CD4-positive, alpha-beta T cell (primary cell): Measurements from ENCODE around the gene RERE. TPM values are rescaled to one million over a fixed set of nuclear protein-coding genes. Genes with fewer than 3 reads are reported as not detected.

Source experiments
- ATAC-seq: fragments of 200-7000 bp; cut with Tn5 transposase; one replicate; pipeline ENCODE4 v1.10.0; 2022; ENCODE audit warnings: mild to moderate bottlenecking; ENCODE audit not compliant: poor library complexity
- CTCF ChIA-PET: fragments of 350-600 bp; sonication (Branson Sonifier 250); formaldehyde crosslinking; loops from one replicate; lab custom pipeline; 2021; ENCODE audit warnings: antibody characterized with exemption, inconsistent platforms; lab: Charles Lee
- POLR2A ChIA-PET: fragments of 350-600 bp; sonication (Branson Sonifier 250); formaldehyde crosslinking; loops from one replicate; lab custom pipeline; 2021; ENCODE audit warnings: antibody characterized with exemption, inconsistent platforms; lab: Charles Lee
- DNase-seq, 14 experiments: peaks; one replicate each; pipeline ENCODE4 v3.0.0-alpha.2; 2013 to 2020; ENCODE audit warnings: mixed read lengths in 2 of 14
- H3K27ac ChIP-seq, 2 donors: one replicate each; pipeline versions ENCODE4 v1.5.1 to v1.7.0; 2013; ENCODE audit warnings: low read length in 2 of 2, low read depth in 1 of 2, mild to moderate bottlenecking in 1 of 2
- H3K27me3 ChIP-seq, 2 experiments: 1 replicate in 1 of 2; 2 replicates in 1 of 2; pipeline versions ENCODE4 v1.6.1 to v1.7.0; 2013; ENCODE audit warnings: low read length in 2 of 2, control low read depth in 1 of 2, mild to moderate bottlenecking in 1 of 2, moderate library complexity in 1 of 2; ENCODE audit not compliant: insufficient read depth in 2 of 2, control insufficient read depth in 1 of 2
- H3K36me3 ChIP-seq: one replicate; pipeline ENCODE4 v1.6.1; 2013; ENCODE audit warnings: low read length, control low read depth; ENCODE audit not compliant: insufficient read depth
- H3K4me1 ChIP-seq: one replicate; pipeline ENCODE4 v1.6.1; 2013; ENCODE audit warnings: low read length, control low read depth; ENCODE audit not compliant: insufficient read depth
- H3K4me3 ChIP-seq: one replicate; pipeline ENCODE4 v1.5.1; 2013; ENCODE audit warnings: mild to moderate bottlenecking, low read length, moderate library complexity
- H3K9me3 ChIP-seq, 2 experiments: 1 replicate in 1 of 2; 2 replicates in 1 of 2; pipeline versions ENCODE4 v1.6.1 to v1.7.0; 2013; ENCODE audit warnings: low read length in 2 of 2, mild to moderate bottlenecking in 2 of 2, control low read depth in 1 of 2, moderate library complexity in 1 of 2; ENCODE audit not compliant: control insufficient read depth in 1 of 2, insufficient read depth in 1 of 2
- H3K27ac Mint-ChIP-seq: one replicate; pipeline ENCODE4 v1.8.0; 2020; ENCODE audit warnings: mixed read lengths
- H3K27me3 Mint-ChIP-seq: one replicate; pipeline ENCODE4 v1.8.0; 2021; ENCODE audit warnings: mixed read lengths
- H3K36me3 Mint-ChIP-seq: one replicate; pipeline ENCODE4 v1.8.0; 2021; ENCODE audit warnings: low read depth, mixed read lengths
- H3K4me1 Mint-ChIP-seq: one replicate; pipeline ENCODE4 v1.8.0; 2021; ENCODE audit warnings: low read depth, mixed read lengths
- H3K4me3 Mint-ChIP-seq: one replicate; pipeline ENCODE4 v1.8.0; 2020; ENCODE audit warnings: mild to moderate bottlenecking, mixed read lengths
- H3K9me3 Mint-ChIP-seq: one replicate; pipeline ENCODE4 v1.8.0; 2020; ENCODE audit warnings: mixed read lengths
- CTCF ChIP-seq: fragments of 200-600 bp; IDR thresholded peaks from one replicate; pipeline ENCODE4 v1.8.0; 2022; ENCODE audit warnings: antibody characterized with exemption, mild to moderate bottlenecking
- intact Hi-C, 2 experiments: fragments of 100-400 bp; cut with DNase I in 1 of 2; cut with micrococcal nuclease in 1 of 2; formaldehyde crosslinking; loops; one replicate each; pipeline versions ENCODE4 v1.15.1 to v1.9.0; 2023 to 2025; cut with DNase I, micrococcal nuclease
- total RNA-seq, 174 experiments: library from RNA in 2 of 174; stranded (reverse) in 2 of 174; gene quantifications; one replicate each; pipeline ENCODE4 v1.2.3 and lab custom pipeline; 2021 to 2026

RERE gene
- total RNA-seq, 2 experiments from 2014 or later, result 78.4 to 84.0 TPM

GRCh38 chr1:8340448-8340847 is 477.0 kb downstream of the RERE start:
- H3K4me3 Mint-ChIP-seq, result no peak overlapping the region
- H3K27me3 Mint-ChIP-seq, result no peaks in the 10 kb centered on the region
- H3K4me3 ChIP-seq, result no peak overlapping the region
- ChIA-PET POLR2A (no interaction called here), CTCF (interaction anchor here (0.7 kb wide), 1 partner anchor 9 kb away, joined by 3 read pairs; no protein-coding TSS in a partner anchor)
- H3K27ac ChIP-seq, result no peak overlapping the region
- H3K36me3 Mint-ChIP-seq, result peaks cover 10% of the 10 kb centered on the region
- DNase-seq, result no peak
- TF ChIP-seq CTCF, result no peak
- no peak overlapping the region for H3K27ac Mint-ChIP-seq
- no peaks in the 10 kb centered on the region for H3K4me1 Mint-ChIP-seq
- ATAC-seq, result no peak
- H3K9me3 Mint-ChIP-seq, result no peaks in the 10 kb centered on the region
- intact Hi-C loops, result no loop called here
- no peaks in the 10 kb centered on the region for H3K27me3 ChIP-seq
- H3K36me3 ChIP-seq, result no peaks in the 10 kb centered on the region
- H3K4me1 ChIP-seq, result no peaks in the 10 kb centered on the region
- H3K9me3 ChIP-seq, result peaks cover 0 to under 1% of the 10 kb centered on the region in 2 experiments

GRCh38 chr1:8339203-8339600 is 478.2 kb downstream of the RERE start:
- no peak overlapping the region for H3K27ac ChIP-seq
- H3K4me3 ChIP-seq, result no peak overlapping the region
- H3K27me3 ChIP-seq, result no peaks in the 10 kb centered on the region
- DNase-seq (no peak), ATAC-seq (no peak)
- Mint-ChIP-seq H3K27me3 (no peaks in the 10 kb centered on the region), H3K4me1 (no peaks in the 10 kb centered on the region), H3K27ac (no peak overlapping the region), H3K9me3 (no peaks in the 10 kb centered on the region), H3K4me3 (no peak overlapping the region), H3K36me3 (peaks cover 10% of the 10 kb centered on the region)
- H3K9me3 ChIP-seq, result peaks cover 0 to 4% of the 10 kb centered on the region in 2 experiments
- no peaks in the 10 kb centered on the region for H3K4me1 ChIP-seq
- H3K36me3 ChIP-seq, result no peaks in the 10 kb centered on the region
- ChIA-PET CTCF (no interaction called here), POLR2A (no interaction called here)
- TF ChIP-seq CTCF, result no peak
- intact Hi-C loops, result no loop called here

- Mint-ChIP-seq H3K9me3 (no peaks in the 10 kb centered on the region), H3K27ac (no peak overlapping the region), H3K4me3 (no peak overlapping the region), H3K36me3 (peaks cover 10% of the 10 kb centered on the region), H3K4me1 (no peaks in the 10 kb centered on the region), H3K27me3 (no peaks in the 10 kb centered on the region)
- Histone ChIP-seq H3K27ac (no peak overlapping the region), H3K4me3 (no peak overlapping the region), H3K36me3 (no peaks in the 10 kb centered on the region), H3K9me3 (peaks cover 0 to 5% of the 10 kb centered on the region in 2 experiments), H3K27me3 (no peaks in the 10 kb centered on the region), H3K4me1 (no peaks in the 10 kb centered on the region)
- no peak for DNase-seq
- ChIA-PET CTCF (no interaction called here), POLR2A (no interaction called here)
- no peak for TF ChIP-seq CTCF
- no peak for ATAC-seq
- intact Hi-C loops, result no loop called here
Measured at GRCh38 chr1:8338526-8339202, 478.8 kb downstream of the RERE start.
